OCI-LY3 (cell line): ENCODE data around the gene NPC1.
"Not testable (repeated sequence)": the region's sequence is repeated elsewhere in the genome, so short reads cannot be mapped to it uniquely, and the experiment has no call there.

Experiments
- H2AFZ ChIP-seq: fragments of 200-600, 300-600 bp; shearing (Covaris generic); 2 replicates; pipeline ENCODE4 v1.6.0; 2014; ENCODE audit warnings: antibody characterized with exemption, low read depth, low read length
- H3K27ac ChIP-seq: fragments of 200-600, 300-600 bp; sonication (generic); 2 replicates; pipeline ENCODE4 v1.5.1; 2014; ENCODE audit warnings: mild to moderate bottlenecking, low read length, moderate library complexity, mixed read lengths
- H3K27me3 ChIP-seq: fragments of 200-600, 300-600 bp; sonication (generic); 2 replicates; pipeline ENCODE4 v1.6.1; 2014; ENCODE audit warnings: low read depth, low read length, mixed read lengths
- H3K36me3 ChIP-seq: fragments of 200-600, 300-600 bp; sonication (generic); replicated peaks from 2 replicates; pipeline ENCODE3; 2014; ENCODE audit warnings: low read depth, low read length, mixed read lengths
- H3K4me1 ChIP-seq: fragments of 300-600, 200-600 bp; sonication (generic); 2 replicates; pipeline ENCODE4 v1.6.1; 2014; ENCODE audit warnings: low read length, mixed read lengths
- H3K4me2 ChIP-seq: fragments of 200-600, 300-600 bp; sonication (generic); 2 replicates; pipeline ENCODE4 v1.6.1; 2014; ENCODE audit warnings: low read length, mixed read lengths
- H3K4me3 ChIP-seq: fragments of 300-600, 200-600 bp; sonication (generic); 2 replicates; pipeline ENCODE4 v1.5.1; 2014; ENCODE audit warnings: antibody characterized with exemption, mild to moderate bottlenecking, low read length, moderate library complexity
- H3K79me2 ChIP-seq: fragments of 300-600, 200-600 bp; shearing (Covaris generic); 2 replicates; pipeline ENCODE4 v1.6.1; 2014; ENCODE audit warnings: mild to moderate bottlenecking, low read length, mixed read lengths
- H3K9ac ChIP-seq: fragments of 300-600, 200-600 bp; shearing (Covaris generic); 2 replicates; pipeline ENCODE4 v1.6.0; 2014; ENCODE audit warnings: mild to moderate bottlenecking, low read length, moderate library complexity
- H3K9me3 ChIP-seq: fragments of 200-600, 300-600 bp; shearing (Covaris generic); 2 replicates; pipeline ENCODE4 v1.6.1; 2014; ENCODE audit warnings: low read length, mixed read lengths; ENCODE audit not compliant: insufficient read depth
- H4K20me1 ChIP-seq: fragments of 200-600, 300-600 bp; sonication (generic); 2 replicates; pipeline ENCODE4 v1.6.1; 2016; ENCODE audit warnings: low read length, mixed read lengths; ENCODE audit not compliant: insufficient read depth
- CTCF ChIP-seq: fragments of 200-600, 300-600 bp; sonication (generic); IDR thresholded peaks from 2 replicates; pipeline ENCODE4 v1.5.1; 2014; ENCODE audit warnings: antibody characterized with exemption, low read length, low read depth
- EZH2phosphoT487 ChIP-seq: fragments of 200-600 bp; shearing (Covaris generic); IDR thresholded peaks from 2 replicates; pipeline ENCODE4 v1.6.1; 2018; ENCODE audit warnings: antibody characterized with exemption, mixed run types, low read depth

Gene NPC1

GRCh38 chr18:23560186-23560585 is 26.1 kb downstream of the NPC1 start:
- Histone ChIP-seq H3K27ac (no peak overlapping the region), H3K4me3 (no peak overlapping the region), H3K79me2 (no peaks in the 10 kb centered on the region), H2AFZ (no peak overlapping the region), H4K20me1 (no peaks in the 10 kb centered on the region), H3K27me3 (no peaks in the 10 kb centered on the region), H3K9me3 (no peaks in the 10 kb centered on the region), H3K4me1 (no peaks in the 10 kb centered on the region), H3K36me3 (peaks cover 26% of the 10 kb centered on the region), H3K4me2 (no peak overlapping the region), H3K9ac (no peak overlapping the region)
- TF ChIP-seq CTCF (no peak), EZH2phosphoT487 (no peak)

GRCh38 chr18:23557511-23557910 is 28.8 kb downstream of the NPC1 start:
- H3K27me3 ChIP-seq, H3K79me2 ChIP-seq, H3K4me1 ChIP-seq, H4K20me1 ChIP-seq, H3K27ac ChIP-seq, H2AFZ ChIP-seq, H3K4me3 ChIP-seq, H3K9me3 ChIP-seq, H3K4me2 ChIP-seq, H3K9ac ChIP-seq: not testable (repeated sequence)
- peaks cover 42% of the 10 kb centered on the region for H3K36me3 ChIP-seq

DNA sequence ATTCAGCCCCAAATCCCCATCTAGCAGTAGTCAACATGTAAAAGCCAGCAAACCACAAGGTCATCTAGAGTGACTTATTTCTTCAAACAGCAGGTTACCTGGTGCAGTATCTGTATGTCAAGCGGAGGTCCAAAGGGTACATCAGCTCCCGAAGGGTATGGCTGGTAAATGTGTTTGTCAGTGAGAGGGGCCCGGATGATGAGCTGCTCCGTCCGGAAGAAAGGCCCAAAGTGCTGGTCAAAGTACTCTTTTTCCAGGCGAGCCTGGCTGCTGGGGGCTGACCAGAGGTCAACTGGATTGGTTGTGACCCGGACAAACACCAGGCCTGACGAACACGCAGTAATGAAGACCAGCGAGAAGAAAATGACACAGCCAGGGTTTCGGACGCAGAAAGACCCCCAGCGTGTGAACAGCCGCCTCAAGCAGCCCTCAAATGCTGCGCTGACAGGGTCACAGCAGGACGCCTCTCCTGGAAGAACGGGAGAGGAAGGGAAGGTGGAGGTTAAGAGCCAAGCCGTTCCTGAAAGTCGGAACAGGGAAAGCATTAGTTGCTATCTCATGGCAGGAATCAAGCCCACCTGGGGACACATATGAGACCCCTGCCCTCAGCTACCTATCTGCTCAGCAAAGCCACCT is 30.0 kb downstream of the NPC1 start:
- H3K27me3 ChIP-seq: no peaks in the 10 kb centered on the region
- no peaks in the 10 kb centered on the region for H4K20me1 ChIP-seq
- no peak overlapping the region for H3K4me2 ChIP-seq
- no peaks in the 10 kb centered on the region for H3K79me2 ChIP-seq
- no peaks in the 10 kb centered on the region for H3K9me3 ChIP-seq
- no peak overlapping the region for H3K4me3 ChIP-seq
- TF ChIP-seq CTCF (no peak), EZH2phosphoT487 (no peak)
- H2AFZ ChIP-seq: no peak overlapping the region
- H3K4me1 ChIP-seq: no peaks in the 10 kb centered on the region
- H3K36me3 ChIP-seq: peaks cover 45% of the 10 kb centered on the region
- no peak overlapping the region for H3K27ac ChIP-seq
- H3K9ac ChIP-seq: no peak overlapping the region

GRCh38 chr18:23553887-23554286 is 32.4 kb downstream of the NPC1 start:
- H3K9ac ChIP-seq: no peak overlapping the region
- no peak overlapping the region for H3K27ac ChIP-seq
- TF ChIP-seq CTCF (no peak), EZH2phosphoT487 (no peak)
- no peak overlapping the region for H3K4me3 ChIP-seq
- H4K20me1 ChIP-seq: no peaks in the 10 kb centered on the region
- H3K27me3 ChIP-seq: no peaks in the 10 kb centered on the region
- no peak overlapping the region for H2AFZ ChIP-seq
- peaks cover 37% of the 10 kb centered on the region for H3K36me3 ChIP-seq
- H3K79me2 ChIP-seq: no peaks in the 10 kb centered on the region
- H3K9me3 ChIP-seq: no peaks in the 10 kb centered on the region
- H3K4me1 ChIP-seq: no peaks in the 10 kb centered on the region
- no peak overlapping the region for H3K4me2 ChIP-seq

- no peaks in the 10 kb centered on the region for H3K79me2 ChIP-seq
- H3K27ac ChIP-seq: no peak overlapping the region
- no peak overlapping the region for H3K4me2 ChIP-seq
- no peaks in the 10 kb centered on the region for H3K27me3 ChIP-seq
- no peaks in the 10 kb centered on the region for H3K9me3 ChIP-seq
- TF ChIP-seq EZH2phosphoT487 (no peak), CTCF (no peak)
- H3K4me3 ChIP-seq: no peak overlapping the region
- no peaks in the 10 kb centered on the region for H3K4me1 ChIP-seq
- H2AFZ ChIP-seq: no peak overlapping the region
- no peak overlapping the region for H3K9ac ChIP-seq
- no peaks in the 10 kb centered on the region; the same call in 1 of the 2 replicates for H4K20me1 ChIP-seq
- peaks cover 39% of the 10 kb centered on the region for H3K36me3 ChIP-seq
Measured at GRCh38 chr18:23552505-23552904, 33.8 kb downstream of the NPC1 start.
